K562 (cell line): Measurements from ENCODE around the gene PRSS57. TPM values are rescaled to one million over a fixed set of nuclear protein-coding genes. Genes with fewer than 3 reads are reported as not detected.

Experiments used
- ATAC-seq: fragments of 200-7000 bp; cut with Tn5 transposase; 3 replicates; pipeline ENCODE4 v1.9.1; 2020; ENCODE audit warnings: moderate library complexity
- BruUV-seq: library from RNA; stranded (reverse); fragments of 400-500 nt; replicated peaks from 2 replicates; lab custom pipeline; 2021; lab: Mats Ljungman, UMichigan
- CTCF ChIA-PET: fragments of 300-600 bp; formaldehyde crosslinking; extraction: SDS; loops from one replicate; lab custom pipeline; 2021; ENCODE audit warnings: low intra/inter-chr PET ratio; lab: Yijun Ruan, JAX
- POLR2A ChIA-PET: fragments of 300-600, 350-650 bp; sonication (Branson Sonifier 250); formaldehyde crosslinking; extraction: SDS; loops from one replicate; lab custom pipeline; 2021; ENCODE audit warnings: antibody characterized with exemption, inconsistent platforms; lab: Yijun Ruan, JAX
- DNase-seq, 4 experiments: peaks; one replicate each; pipeline versions ENCODE4 v3.0.0 to v3.0.0-alpha.2; 2011 to 2018; ENCODE audit warnings: low spot score in 3 of 4, mixed read lengths in 3 of 4; ENCODE audit errors: extremely low read depth in 1 of 4
- FAIRE-seq: peaks from 2 replicates; lab custom pipeline; 2011; peaks lifted over from hg19 to GRCh38; lab: Jason Lieb, UNC
- H2AFZ ChIP-seq: 2 replicates; pipeline ENCODE4 v1.6.0; 2011; ENCODE audit warnings: low read depth, low read length, control low read depth, inconsistent platforms
- H3K27ac ChIP-seq: fragments of 200-600 bp; 3 replicates; pipeline ENCODE4 v1.8.0; 2011; ENCODE audit warnings: low read depth, mild to moderate bottlenecking, control low read depth, inconsistent platforms, low read length, moderate library complexity, mixed read lengths; ENCODE audit errors: extremely low read depth
- H3K27me3 ChIP-seq, 2 experiments: fragments of 300-600 bp in 1 of 2; 2 replicates in 1 of 2; 3 replicates in 1 of 2; pipeline versions ENCODE4 v1.6.0 to v1.8.0; 2011; ENCODE audit warnings: inconsistent platforms in 2 of 2, low read length in 2 of 2, mild to moderate bottlenecking in 1 of 2, mixed read lengths in 1 of 2, moderate library complexity in 1 of 2; ENCODE audit not compliant: control insufficient read depth in 2 of 2, insufficient read depth in 2 of 2
- H3K36me3 ChIP-seq: fragments of 300-600 bp; 3 replicates; pipeline ENCODE4 v1.8.0; 2011; ENCODE audit warnings: mild to moderate bottlenecking, low read length, inconsistent platforms; ENCODE audit not compliant: control insufficient read depth, insufficient read depth
- H3K4me1 ChIP-seq, 2 experiments: fragments of 200-600 bp in 1 of 2; replicated peaks in 1 of 2; 2 replicates in 1 of 2; 3 replicates in 1 of 2; pipeline versions ENCODE4 v1.5.1 to v1.8.0; 2011; ENCODE audit warnings: inconsistent platforms in 2 of 2, low read length in 2 of 2, mild to moderate bottlenecking in 1 of 2, mixed read lengths in 1 of 2, moderate library complexity in 1 of 2; ENCODE audit not compliant: control insufficient read depth in 2 of 2, insufficient read depth in 2 of 2
- H3K4me2 ChIP-seq: 2 replicates; pipeline ENCODE4 v1.6.1; 2011; ENCODE audit warnings: low read length, control low read depth, inconsistent platforms, mixed read lengths; ENCODE audit not compliant: insufficient read depth
- H3K4me3 ChIP-seq: fragments of 200-600 bp; sonication (generic), shearing (Covaris generic); 2 replicates; pipeline ENCODE4 v1.5.1; 2016; ENCODE audit warnings: control low read depth, inconsistent platforms
- H3K79me2 ChIP-seq: fragments of 200-600 bp; 3 replicates; pipeline ENCODE4 v1.8.0; 2011; ENCODE audit warnings: low read length, inconsistent platforms; ENCODE audit not compliant: control insufficient read depth, insufficient read depth
- H3K9ac ChIP-seq, 2 experiments: 2 replicates each; pipeline versions ENCODE4 v1.6.0 to v1.6.1; 2011; ENCODE audit warnings: low read depth in 2 of 2, low read length in 2 of 2, control low read depth in 1 of 2, inconsistent platforms in 1 of 2, mild to moderate bottlenecking in 1 of 2, mixed read lengths in 1 of 2; ENCODE audit not compliant: insufficient read depth in 1 of 2
- H3K9me1 ChIP-seq: one replicate; pipeline ENCODE4 v1.6.0; 2011; ENCODE audit warnings: inconsistent platforms, mild to moderate bottlenecking, low read length, moderate library complexity; ENCODE audit not compliant: control insufficient read depth, insufficient read depth
- H3K9me3 ChIP-seq: replicated peaks from 2 replicates; pipeline ENCODE4 v1.5.1; 2011; ENCODE audit warnings: low read depth, low read length, inconsistent platforms; ENCODE audit not compliant: control insufficient read depth, insufficient read depth
- H4K20me1 ChIP-seq: replicated peaks from 2 replicates; pipeline ENCODE4 v1.6.1; 2011; ENCODE audit warnings: low read length, inconsistent platforms, mixed read lengths; ENCODE audit not compliant: control insufficient read depth, insufficient read depth
- BRD4 ChIP-seq: fragments of 200-600 bp; sonication (generic); IDR thresholded peaks from 2 replicates; pipeline ENCODE4 v1.6.1; 2017; ENCODE audit warnings: inconsistent platforms
- CXXC5 ChIP-seq: fragments of 250-450 bp; sonication (Bioruptor Pico); IDR thresholded peaks from 2 replicates; pipeline ENCODE4 v1.8.0; 2022; ENCODE audit warnings: inconsistent platforms, mild to moderate bottlenecking, moderate library complexity
- ETV5 ChIP-seq: sonication (generic); formaldehyde crosslinking; IDR thresholded peaks from 2 replicates; pipeline ENCODE4 v1.4.0; 2020; ENCODE audit warnings: low read depth, mild to moderate bottlenecking, missing genetic modification reagents
- FOXM1 ChIP-seq, 2 experiments: fragments of 450-650 bp in 1 of 2; sonication (generic) in 1 of 2; formaldehyde crosslinking in 1 of 2; IDR thresholded peaks; 2 replicates each; pipeline versions ENCODE4 v1.6.1 to v1.9.0; 2017 to 2022; ENCODE audit warnings: low read depth in 2 of 2, mild to moderate bottlenecking in 2 of 2, missing genetic modification reagents in 1 of 2, moderate library complexity in 1 of 2
- HDAC2 ChIP-seq: fragments of 450-650 bp; IDR thresholded peaks from 2 replicates; pipeline ENCODE4 v1.6.1; 2016; ENCODE audit warnings: mild to moderate bottlenecking
- MAFK ChIP-seq: IDR thresholded peaks from 2 replicates; pipeline ENCODE4 v1.6.1; 2011; ENCODE audit warnings: low read length, improper control_type of control experiment
- NCOA4 ChIP-seq: fragments of 450-650 bp; IDR thresholded peaks from 2 replicates; pipeline ENCODE4 v1.6.1; 2018; ENCODE audit warnings: mild to moderate bottlenecking; ENCODE audit not compliant: partially characterized antibody
- NFIC ChIP-seq: fragments of 450-650 bp; IDR thresholded peaks from 2 replicates; pipeline ENCODE4 v1.6.1; 2017; ENCODE audit warnings: mild to moderate bottlenecking, inconsistent platforms
- NR2C2 ChIP-seq, 2 experiments: fragments of 200-800 bp in 1 of 2; sonication (Bioruptor generic) in 1 of 2; sonication (generic) in 1 of 2; formaldehyde crosslinking in 1 of 2; IDR thresholded peaks; 2 replicates each; pipeline versions ENCODE4 v1.6.1 to v1.8.0; 2016 to 2022; ENCODE audit warnings: mild to moderate bottlenecking in 1 of 2, missing compliant biosample characterization in 1 of 2, missing genetic modification characterization in 1 of 2, missing genetic modification reagents in 1 of 2
- PCBP1 ChIP-seq: fragments of 200-400 bp; formaldehyde crosslinking; IDR thresholded peaks from 2 replicates; pipeline ENCODE4 v1.6.1; 2018; ENCODE audit warnings: mild to moderate bottlenecking, low read depth, low read length; ENCODE audit not compliant: poor library complexity, severe bottlenecking
- RBM34 ChIP-seq: fragments of 200-400 bp; formaldehyde crosslinking; IDR thresholded peaks from 2 replicates; pipeline ENCODE4 v1.6.1; 2018; ENCODE audit warnings: low read length, borderline replicate concordance; ENCODE audit not compliant: insufficient read depth
- ZNF644 ChIP-seq: fragments of 200-800 bp; sonication (Bioruptor generic); IDR thresholded peaks from 2 replicates; pipeline ENCODE4 v1.6.1; 2016; ENCODE audit warnings: low read depth, missing genetic modification characterization, missing compliant biosample characterization
- ZSCAN32 ChIP-seq: fragments of 450-650 bp; formaldehyde crosslinking; IDR thresholded peaks from 2 replicates; pipeline ENCODE4 v1.4.0; 2020; ENCODE audit warnings: mild to moderate bottlenecking, moderate library complexity
- WGBS: fragments of 100-300 bp; shearing (Covaris generic); methylation state at CpG from one replicate; pipeline ENCODE4 v1.1.6; 2016; ENCODE audit warnings: low coverage, mixed read lengths; ENCODE audit not compliant: insufficient coverage; ENCODE audit errors: missing lambda C conversion rate; 5-methylcytosine and 5-hydroxymethylcytosine counted together
- in situ Hi-C: fragments of 300-500 bp; cut with MboI; formaldehyde crosslinking; loops from 4 replicates; pipeline ENCODE4 v1.15.0; 2018; ENCODE audit warnings: inconsistent platforms, mixed read lengths
- intact Hi-C: fragments of 100-400 bp; cut with micrococcal nuclease; formaldehyde crosslinking; loops from 2 replicates; pipeline ENCODE4 v1.14.2; 2022
- polyA plus RNA-seq, 8 experiments: library from polyadenylated mRNA; depleted of rRNA in 4 of 8; stranded (reverse) in 5 of 8; unstranded in 3 of 8; fragments of >200 nt; fragmentation: Nextera tagmentation in 2 of 8; fragmentation: Illumina TruSeq in 1 of 8; extraction: Ambion mirVana in 2 of 8; extraction: Trizol in 1 of 8; gene quantifications; 2 replicates each; pipeline versions ENCODE4 v1.2.1 to v1.2.3, GENCODE V29; 2011 to 2014; ENCODE audit warnings: inconsistent platforms in 1 of 8, missing spikeins in 1 of 8
- total RNA-seq, 7 experiments: library from RNA; depleted of rRNA in 6 of 7; stranded (reverse); fragments of >200 nt in 6 of 7; fragmentation: Illumina TruSeq in 2 of 7; extraction: Trizol in 2 of 7; gene quantifications; 2 replicates each; pipeline versions ENCODE4 v1.2.1 to v1.2.3, GENCODE V29; 2011 to 2021; ENCODE audit warnings: low replicate concordance in 1 of 7
- TF ChIP-seq, protein P1 (sequence below): fragments of 250-450 bp; sonication (Bioruptor Pico); IDR thresholded peaks from 2 replicates; pipeline ENCODE4 v1.4.0; 2020; ENCODE audit warnings: mild to moderate bottlenecking
- TF ChIP-seq, protein P2 (sequence below): sonication (generic); formaldehyde crosslinking; IDR thresholded peaks from 2 replicates; pipeline ENCODE4 v1.8.1; 2023; ENCODE audit warnings: mild to moderate bottlenecking, missing genetic modification reagents, moderate library complexity
- TF ChIP-seq, protein P3 (sequence below): fragments of 450-650 bp; IDR thresholded peaks from 2 replicates; pipeline ENCODE4 v1.7.0; 2016; ENCODE audit warnings: borderline replicate concordance

Gene PRSS57
- total and polyA plus RNA-seq, 9 of the 15 experiments (the other 6 are each of a cell fraction or from before 2014, with no cell fraction given): 0.06 to 2.5 (median 1.3) TPM; not detected in 3

DNA sequence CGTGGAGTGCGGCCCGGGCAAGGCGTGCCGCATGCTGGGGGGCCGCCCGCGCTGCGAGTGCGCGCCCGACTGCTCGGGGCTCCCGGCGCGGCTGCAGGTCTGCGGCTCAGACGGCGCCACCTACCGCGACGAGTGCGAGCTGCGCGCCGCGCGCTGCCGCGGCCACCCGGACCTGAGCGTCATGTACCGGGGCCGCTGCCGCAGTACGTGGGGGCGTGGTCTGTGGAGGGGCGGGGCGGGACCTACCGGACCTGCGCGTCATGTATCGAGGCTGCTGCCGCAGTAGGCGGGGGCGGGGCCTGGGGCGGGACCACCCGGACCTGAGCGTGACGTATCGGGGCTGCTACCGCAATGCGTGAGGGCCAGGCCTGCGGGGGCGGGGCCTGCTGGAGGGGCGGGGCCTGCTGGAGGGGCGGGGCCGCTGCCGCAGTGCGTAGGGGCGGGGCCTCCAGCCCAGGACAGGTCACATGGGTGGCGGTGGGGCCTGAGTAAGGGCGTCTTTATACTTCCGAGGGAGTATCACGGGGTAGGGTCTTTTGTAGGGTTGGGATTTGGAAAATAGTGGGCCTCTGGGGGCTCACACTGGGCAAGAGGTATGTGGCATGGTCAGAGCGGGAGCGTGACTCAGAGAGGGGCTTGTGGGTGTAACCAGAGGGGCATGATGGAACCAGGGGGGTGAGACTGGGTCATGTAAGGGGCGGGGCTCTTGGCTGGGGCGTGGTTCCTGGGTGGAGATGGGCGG is 14.8 kb downstream of the PRSS57 start:
- ChIA-PET CTCF (no interaction called here), POLR2A (interaction anchor here (0.7 to 1.3 kb wide), 8 partner anchors 11 to 311 kb away, joined by 3 to 8 read pairs (median 4); partner anchors contain the start of gene RNF126)
- H3K9me1 ChIP-seq: peaks cover 10% of the 10 kb centered on the region
- H3K27ac ChIP-seq: peak overlapping the region; percentile 94
- FAIRE-seq (no peak), DNase-seq (peak; percentile 94 to 98 (median 97)), ATAC-seq (peak; percentile 88)
- intact Hi-C loops (loop anchor here (1.0 kb wide), 1 partner anchor 23 kb away; no protein-coding TSS in a partner anchor), in situ Hi-C loops (no loop called here)
- H3K36me3 ChIP-seq: no peaks in the 10 kb centered on the region
- H2AFZ ChIP-seq: peak overlapping the region; percentile 92
- no peaks in the 10 kb centered on the region; a peak in 1 of 5 replicates for H3K27me3 ChIP-seq
- peak overlapping the region; percentile 94 for H3K4me3 ChIP-seq
- BruUV-seq: no TSS peak
- peak overlapping the region; percentile 82 to 97 for H3K9ac ChIP-seq
- H3K4me2 ChIP-seq: peak overlapping the region; percentile 80
- peaks cover 5 to 73% of the 10 kb centered on the region in 2 experiments for H3K4me1 ChIP-seq
- no peaks in the 10 kb centered on the region for H4K20me1 ChIP-seq
- H3K9me3 ChIP-seq: no peaks in the 10 kb centered on the region
- peaks cover 8% of the 10 kb centered on the region for H3K79me2 ChIP-seq
- WGBS: 1% methylated on average over 44 of the region's 70 CpGs
- TF ChIP-seq FOXM1 (IDR thresholded peaks at IDR 0.05; ENCODE audit: low read depth): no peak
- no peak; the same call in 1 of the 2 replicates for TF ChIP-seq FOXM1 (CRISPR knock-in tag; IDR thresholded peaks at IDR 0.05; ENCODE audit: low read depth)
- TF ChIP-seq CXXC5 (CRISPR knock-in tag): peak; percentile 88
- TF ChIP-seq BRD4: no peak
- TF ChIP-seq MAFK: no peak
- no peak for TF ChIP-seq RBM34
- TF ChIP-seq ZNF644 (tag): no peak
- TF ChIP-seq NR2C2 (CRISPR knock-in tag; IDR thresholded peaks at IDR 0.05): peak; percentile 39; the same call in 1 of the 2 replicates
- TF ChIP-seq NR2C2 (tag; IDR thresholded peaks at IDR 0.05): peak; percentile 50; the same call in 1 of the 2 replicates
- TF ChIP-seq ETV5 (CRISPR knock-in tag): no peak
- TF ChIP-seq ZSCAN32: peak; percentile 42; the same call in 1 of the 2 replicates
- TF ChIP-seq HDAC2: peak; percentile 90
- TF ChIP-seq, protein P1, sequence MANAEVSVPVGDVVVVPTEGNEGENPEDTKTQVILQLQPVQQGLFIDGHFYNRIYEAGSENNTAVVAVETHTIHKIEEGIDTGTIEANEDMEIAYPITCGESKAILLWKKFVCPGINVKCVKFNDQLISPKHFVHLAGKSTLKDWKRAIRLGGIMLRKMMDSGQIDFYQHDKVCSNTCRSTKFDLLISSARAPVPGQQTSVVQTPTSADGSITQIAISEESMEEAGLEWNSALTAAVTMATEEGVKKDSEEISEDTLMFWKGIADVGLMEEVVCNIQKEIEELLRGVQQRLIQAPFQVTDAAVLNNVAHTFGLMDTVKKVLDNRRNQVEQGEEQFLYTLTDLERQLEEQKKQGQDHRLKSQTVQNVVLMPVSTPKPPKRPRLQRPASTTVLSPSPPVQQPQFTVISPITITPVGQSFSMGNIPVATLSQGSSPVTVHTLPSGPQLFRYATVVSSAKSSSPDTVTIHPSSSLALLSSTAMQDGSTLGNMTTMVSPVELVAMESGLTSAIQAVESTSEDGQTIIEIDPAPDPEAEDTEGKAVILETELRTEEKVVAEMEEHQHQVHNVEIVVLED (CRISPR knock-in tag): peak; percentile 94
- TF ChIP-seq, protein P2, sequence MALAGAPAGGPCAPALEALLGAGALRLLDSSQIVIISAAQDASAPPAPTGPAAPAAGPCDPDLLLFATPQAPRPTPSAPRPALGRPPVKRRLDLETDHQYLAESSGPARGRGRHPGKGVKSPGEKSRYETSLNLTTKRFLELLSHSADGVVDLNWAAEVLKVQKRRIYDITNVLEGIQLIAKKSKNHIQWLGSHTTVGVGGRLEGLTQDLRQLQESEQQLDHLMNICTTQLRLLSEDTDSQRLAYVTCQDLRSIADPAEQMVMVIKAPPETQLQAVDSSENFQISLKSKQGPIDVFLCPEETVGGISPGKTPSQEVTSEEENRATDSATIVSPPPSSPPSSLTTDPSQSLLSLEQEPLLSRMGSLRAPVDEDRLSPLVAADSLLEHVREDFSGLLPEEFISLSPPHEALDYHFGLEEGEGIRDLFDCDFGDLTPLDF (CRISPR knock-in tag): peak; percentile 77; the same call in 1 of the 2 replicates
- no peak for TF ChIP-seq NCOA4
- TF ChIP-seq, protein P3, sequence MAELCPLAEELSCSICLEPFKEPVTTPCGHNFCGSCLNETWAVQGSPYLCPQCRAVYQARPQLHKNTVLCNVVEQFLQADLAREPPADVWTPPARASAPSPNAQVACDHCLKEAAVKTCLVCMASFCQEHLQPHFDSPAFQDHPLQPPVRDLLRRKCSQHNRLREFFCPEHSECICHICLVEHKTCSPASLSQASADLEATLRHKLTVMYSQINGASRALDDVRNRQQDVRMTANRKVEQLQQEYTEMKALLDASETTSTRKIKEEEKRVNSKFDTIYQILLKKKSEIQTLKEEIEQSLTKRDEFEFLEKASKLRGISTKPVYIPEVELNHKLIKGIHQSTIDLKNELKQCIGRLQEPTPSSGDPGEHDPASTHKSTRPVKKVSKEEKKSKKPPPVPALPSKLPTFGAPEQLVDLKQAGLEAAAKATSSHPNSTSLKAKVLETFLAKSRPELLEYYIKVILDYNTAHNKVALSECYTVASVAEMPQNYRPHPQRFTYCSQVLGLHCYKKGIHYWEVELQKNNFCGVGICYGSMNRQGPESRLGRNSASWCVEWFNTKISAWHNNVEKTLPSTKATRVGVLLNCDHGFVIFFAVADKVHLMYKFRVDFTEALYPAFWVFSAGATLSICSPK: no peak
- no peak for TF ChIP-seq PCBP1
- 0 out of 2 replicates have a peak, but pooled peaks have one; percentile 5 for TF ChIP-seq NFIC
